ENCODE data around the gene SLC4A11. TPM values are rescaled to one million over a fixed set of nuclear protein-coding genes. Genes with fewer than 3 reads are reported as not detected.

SLC4A11 gene
- total RNA-seq, 4 donors from 2014 or later, result 26.3 to 133 (median 85.8) TPM

DNA sequence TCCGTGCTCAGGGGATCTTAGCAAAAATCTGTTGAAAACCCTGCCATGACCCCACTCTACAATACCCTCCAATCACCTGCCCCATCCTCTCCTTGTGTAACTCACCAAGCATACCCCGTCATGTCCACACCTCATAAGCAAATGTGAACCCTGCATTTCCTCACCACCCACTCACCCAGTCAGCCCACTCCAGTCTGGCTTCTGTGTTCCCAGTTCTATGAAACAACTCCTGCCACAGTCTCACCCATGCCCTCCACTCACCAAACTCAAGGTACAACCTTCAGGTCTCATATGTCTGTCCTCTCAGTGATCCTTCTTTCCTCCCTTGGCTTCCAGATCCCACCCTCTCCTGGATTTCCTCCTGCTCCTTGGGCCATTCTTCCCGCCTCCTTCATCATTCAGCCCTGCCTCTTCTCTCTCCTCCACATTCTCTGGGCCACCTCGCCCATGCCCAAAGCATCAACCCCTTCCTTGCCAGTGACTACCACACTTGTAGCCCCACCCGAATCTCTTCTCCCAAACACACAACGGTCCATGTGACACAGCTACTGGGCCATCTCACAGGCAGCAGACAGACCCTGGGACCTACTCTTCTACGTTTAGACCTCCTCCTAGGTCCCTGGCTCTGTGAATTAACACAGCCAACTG is 43.3 kb downstream of the SLC4A11 start:
- Histone ChIP-seq H3K4me1 (no peaks in the 10 kb centered on the region), H3K9me3 (no peaks in the 10 kb centered on the region), H3K27ac (no peak overlapping the region), H3K36me3 (peaks cover 49 to 61% of the 10 kb centered on the region in 2 donors), H3K27me3 (no peaks in the 10 kb centered on the region), H3K4me3 (replicated peaks in 1 of 3) (no peak overlapping the region)
- 93 to 95% methylated on average over 7 of the region's 7 CpGs for WGBS, 2 donors
- intact Hi-C loops (cut with DNase I), result loop anchor here (2.0 kb wide), 1 partner anchor 29 kb away; no protein-coding TSS in a partner anchor
- TF ChIP-seq POLR2A (IDR thresholded peaks at IDR 0.05), result no peak
- TF ChIP-seq, protein P1, sequence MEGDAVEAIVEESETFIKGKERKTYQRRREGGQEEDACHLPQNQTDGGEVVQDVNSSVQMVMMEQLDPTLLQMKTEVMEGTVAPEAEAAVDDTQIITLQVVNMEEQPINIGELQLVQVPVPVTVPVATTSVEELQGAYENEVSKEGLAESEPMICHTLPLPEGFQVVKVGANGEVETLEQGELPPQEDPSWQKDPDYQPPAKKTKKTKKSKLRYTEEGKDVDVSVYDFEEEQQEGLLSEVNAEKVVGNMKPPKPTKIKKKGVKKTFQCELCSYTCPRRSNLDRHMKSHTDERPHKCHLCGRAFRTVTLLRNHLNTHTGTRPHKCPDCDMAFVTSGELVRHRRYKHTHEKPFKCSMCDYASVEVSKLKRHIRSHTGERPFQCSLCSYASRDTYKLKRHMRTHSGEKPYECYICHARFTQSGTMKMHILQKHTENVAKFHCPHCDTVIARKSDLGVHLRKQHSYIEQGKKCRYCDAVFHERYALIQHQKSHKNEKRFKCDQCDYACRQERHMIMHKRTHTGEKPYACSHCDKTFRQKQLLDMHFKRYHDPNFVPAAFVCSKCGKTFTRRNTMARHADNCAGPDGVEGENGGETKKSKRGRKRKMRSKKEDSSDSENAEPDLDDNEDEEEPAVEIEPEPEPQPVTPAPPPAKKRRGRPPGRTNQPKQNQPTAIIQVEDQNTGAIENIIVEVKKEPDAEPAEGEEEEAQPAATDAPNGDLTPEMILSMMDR (IDR thresholded peaks at IDR 0.05), result no peak
- no peak for DNase-seq

GRCh38 chr20:3194617-3195280 is 44.2 kb downstream of the SLC4A11 start:
- no peaks in the 10 kb centered on the region for H3K4me1 ChIP-seq
- DNase-seq, result no peak
- H3K36me3 ChIP-seq, result peaks cover 51 to 60% of the 10 kb centered on the region in 2 donors
- intact Hi-C loops (cut with DNase I), result loop anchor here (2.0 kb wide), 1 partner anchor 28 kb away; no protein-coding TSS in a partner anchor
- TF ChIP-seq POLR2A (IDR thresholded peaks at IDR 0.05), result no peak
- TF ChIP-seq, protein P1 (IDR thresholded peaks at IDR 0.05), result no peak
- no peaks in the 10 kb centered on the region for H3K9me3 ChIP-seq
- 87 to 91% methylated on average over 4 to 9 of the region's 10 CpGs for WGBS, 2 donors
- no peaks in the 10 kb centered on the region for H3K27me3 ChIP-seq
- no peak overlapping the region for H3K4me3 ChIP-seq (replicated peaks in 1 of 3)
- H3K27ac ChIP-seq, result no peak overlapping the region

- no peak overlapping the region for H3K4me3 ChIP-seq (replicated peaks in 1 of 3)
- DNase-seq, result no peak
- no peaks in the 10 kb centered on the region for H3K27me3 ChIP-seq
- H3K27ac ChIP-seq, result no peak overlapping the region
- TF ChIP-seq, protein P1 (IDR thresholded peaks at IDR 0.05), result no peak
- no peak for TF ChIP-seq POLR2A (IDR thresholded peaks at IDR 0.05)
- no peaks in the 10 kb centered on the region for H3K4me1 ChIP-seq
- intact Hi-C loops (cut with DNase I), result loop anchor here (2.0 kb wide), 1 partner anchor 27 kb away; no protein-coding TSS in a partner anchor
- H3K36me3 ChIP-seq, result peaks cover 44 to 53% of the 10 kb centered on the region in 2 donors
- 90% methylated on average over 11 to 14 of the region's 14 CpGs for WGBS, 2 donors
- no peaks in the 10 kb centered on the region for H3K9me3 ChIP-seq
Measured at GRCh38 chr20:3193806-3194616, 45.0 kb downstream of the SLC4A11 start.

DNA sequence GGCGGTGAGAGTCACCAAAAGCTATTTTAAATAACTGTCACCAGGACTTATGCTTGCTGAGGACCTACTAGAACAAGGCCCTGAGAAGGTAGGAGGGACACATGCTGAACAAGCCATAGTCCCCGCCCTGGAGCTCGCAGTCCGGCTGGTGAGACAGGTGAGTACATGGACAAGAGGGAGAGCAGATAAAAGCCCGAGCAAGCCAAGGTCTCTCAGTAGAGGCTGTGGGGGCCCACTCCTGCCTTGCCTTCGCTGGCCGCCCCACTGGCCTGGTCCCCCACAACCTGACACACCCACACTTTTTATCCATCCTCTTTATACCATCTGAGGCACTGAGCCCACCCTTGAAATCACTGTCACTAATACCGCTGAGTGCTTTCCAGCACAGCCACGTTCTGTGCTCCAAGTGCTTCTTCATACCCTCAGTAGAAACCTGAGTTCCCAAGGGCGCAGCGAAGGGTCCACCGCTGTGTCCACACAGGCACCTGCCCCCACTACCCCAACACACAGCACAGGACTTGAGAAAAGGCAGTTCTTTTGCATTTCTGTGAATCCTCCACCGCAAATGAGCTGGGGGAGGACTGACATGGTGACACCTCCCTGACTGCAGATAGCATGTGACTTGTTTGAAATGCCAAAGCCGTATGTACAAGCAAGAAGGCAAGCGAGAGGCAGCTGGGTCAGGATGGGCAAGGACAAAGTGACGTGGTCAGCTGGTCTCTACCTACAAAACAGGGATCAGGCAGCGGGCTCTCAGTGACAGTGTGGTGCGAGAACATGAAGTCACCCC is 46.6 kb downstream of the SLC4A11 start:
- DNase-seq, result no peak
- no peaks in the 10 kb centered on the region for H3K4me1 ChIP-seq
- TF ChIP-seq POLR2A (IDR thresholded peaks at IDR 0.05), result no peak
- TF ChIP-seq, protein P1 (IDR thresholded peaks at IDR 0.05), result no peak
- intact Hi-C loops (cut with DNase I), result no loop called here
- no peaks in the 10 kb centered on the region for H3K27me3 ChIP-seq
- H3K4me3 ChIP-seq (replicated peaks in 1 of 3), result no peak overlapping the region
- 96 to 97% methylated on average over 18 of the region's 18 CpGs for WGBS, 2 donors
- no peaks in the 10 kb centered on the region for H3K9me3 ChIP-seq
- H3K36me3 ChIP-seq, result peaks cover 40 to 53% of the 10 kb centered on the region in 2 donors
- H3K27ac ChIP-seq, result no peak overlapping the region
